Activated naive CD4-positive, alpha-beta T cell treated with anti-CD3 and anti-CD28 coated beads, Interleukin-2, amount 10 ng/mL, durations not matched to agents 7 days and 5 days (primary cell): Measurements from ENCODE around the gene PLPP4.

Source experiments
- CTCF ChIA-PET: fragments of 350-600 bp; sonication (Branson Sonifier 250); formaldehyde crosslinking; loops from one replicate; lab custom pipeline; 2021; ENCODE audit warnings: antibody characterized with exemption; lab: Charles Lee
- DNase-seq: peaks from one replicate; pipeline ENCODE4 v3.0.0-alpha.2; 2020
- H3K27ac Mint-ChIP-seq: one replicate; pipeline ENCODE4 v1.8.0; 2021; ENCODE audit warnings: mild to moderate bottlenecking, moderate library complexity, mixed read lengths
- H3K27me3 Mint-ChIP-seq: one replicate; pipeline ENCODE4 v1.8.0; 2021; ENCODE audit warnings: mild to moderate bottlenecking, mixed read lengths
- H3K36me3 Mint-ChIP-seq: one replicate; pipeline ENCODE4 v1.8.0; 2021; ENCODE audit warnings: mixed read lengths
- H3K4me1 Mint-ChIP-seq: one replicate; pipeline ENCODE4 v1.8.0; 2021; ENCODE audit warnings: mixed read lengths
- H3K4me3 Mint-ChIP-seq: one replicate; pipeline ENCODE4 v1.8.0; 2021; ENCODE audit warnings: mild to moderate bottlenecking, moderate library complexity, mixed read lengths
- H3K9me3 Mint-ChIP-seq: one replicate; pipeline ENCODE4 v1.8.0; 2021; ENCODE audit warnings: mixed read lengths

PLPP4 gene

DNA sequence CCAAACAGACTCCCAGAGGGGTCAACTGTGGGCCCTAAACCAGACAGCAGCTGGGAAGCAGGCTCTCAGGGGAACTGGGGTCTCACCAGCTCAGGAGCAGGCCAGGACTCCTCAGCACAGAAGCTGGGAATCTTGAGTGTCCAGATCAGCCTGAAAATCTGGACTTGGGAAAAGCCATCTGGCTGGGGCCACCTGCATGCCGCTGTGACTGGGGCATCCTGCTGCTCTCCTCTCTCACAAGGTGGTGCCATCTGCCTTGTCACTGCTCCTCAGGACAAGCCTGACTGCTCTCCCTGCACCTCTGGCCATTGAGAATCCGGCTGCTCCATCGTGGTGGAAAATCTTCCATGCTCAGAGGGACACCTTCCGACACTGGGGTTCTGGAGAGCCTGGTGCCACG, 141.4 kb downstream of the PLPP4 start:
- peaks cover 7% of the 10 kb centered on the region for H3K9me3 Mint-ChIP-seq
- DNase-seq: no peak
- no peaks in the 10 kb centered on the region for H3K36me3 Mint-ChIP-seq
- no peaks in the 10 kb centered on the region for H3K27me3 Mint-ChIP-seq
- no peak overlapping the region for H3K4me3 Mint-ChIP-seq
- no peak overlapping the region for H3K27ac Mint-ChIP-seq
- CTCF ChIA-PET: no interaction called here
- no peaks in the 10 kb centered on the region for H3K4me1 Mint-ChIP-seq

DNA sequence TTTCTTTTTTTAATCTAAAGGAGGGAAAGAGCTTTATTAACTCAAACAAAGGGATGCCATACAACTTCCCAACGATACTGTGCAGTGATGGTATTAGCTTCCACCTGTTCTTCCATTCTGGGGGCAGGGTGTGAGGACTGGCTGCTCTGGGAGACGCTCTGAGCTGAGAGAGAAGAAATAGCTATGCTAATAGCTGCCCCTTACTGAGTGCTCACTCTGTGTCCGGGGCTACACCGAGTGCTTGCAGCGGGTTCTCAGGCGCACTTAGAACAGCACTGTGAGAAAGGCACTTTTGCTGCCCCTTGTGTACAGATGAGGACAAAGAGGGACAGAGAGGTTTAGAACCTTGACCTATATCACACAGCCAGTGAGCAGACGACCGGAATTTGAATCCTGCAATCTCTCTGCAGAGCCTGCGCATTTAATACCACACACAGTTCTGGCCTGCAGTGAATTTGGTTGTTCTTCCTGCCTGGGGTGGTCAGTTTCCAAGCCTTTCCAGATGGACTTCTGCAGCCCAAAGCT, 142.2 kb downstream of the PLPP4 start:
- no peak overlapping the region for H3K4me3 Mint-ChIP-seq
- CTCF ChIA-PET: no interaction called here
- no peak overlapping the region for H3K27ac Mint-ChIP-seq
- H3K27me3 Mint-ChIP-seq: no peaks in the 10 kb centered on the region
- H3K36me3 Mint-ChIP-seq: no peaks in the 10 kb centered on the region
- H3K9me3 Mint-ChIP-seq: peaks cover 7% of the 10 kb centered on the region
- H3K4me1 Mint-ChIP-seq: no peaks in the 10 kb centered on the region
- no peak for DNase-seq

DNA sequence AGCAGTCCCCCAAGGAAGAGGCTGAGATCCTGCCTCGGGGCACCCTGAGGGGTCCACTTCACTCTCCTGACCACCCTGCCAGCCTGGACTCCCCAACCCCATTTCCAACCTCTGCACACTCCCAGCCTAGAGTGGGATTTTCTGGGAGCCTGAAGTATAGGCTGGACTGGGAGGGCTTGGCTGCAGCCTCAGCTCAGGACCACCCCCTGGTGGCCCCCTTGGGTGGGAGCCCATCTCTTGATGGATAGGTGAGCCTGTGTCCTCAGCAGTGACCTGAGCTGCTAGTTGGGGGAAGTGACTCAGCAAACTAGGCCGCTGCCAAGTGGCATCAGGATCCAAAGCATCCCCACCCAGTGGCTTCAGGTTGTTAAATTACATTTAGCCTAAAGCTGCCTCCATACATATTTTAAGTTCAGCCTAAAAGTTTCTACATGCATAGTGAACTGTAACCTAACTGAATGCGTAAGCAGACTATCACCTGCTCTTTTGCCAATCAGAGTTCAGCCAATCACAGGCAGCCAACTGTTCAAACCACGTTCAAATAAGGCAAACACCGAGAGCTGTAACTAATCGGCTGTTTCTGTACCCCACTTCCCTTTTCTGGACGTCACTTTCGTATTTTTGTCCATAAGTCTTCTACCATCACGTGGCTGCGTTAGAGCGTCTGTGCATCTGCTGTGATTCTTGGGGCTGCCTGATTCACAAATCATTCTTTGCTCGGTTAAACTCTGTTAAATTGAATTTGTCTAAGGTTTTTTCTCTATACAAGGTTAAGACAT, 144.0 kb downstream of the PLPP4 start:
- DNase-seq: no peak
- H3K4me3 Mint-ChIP-seq: no peak overlapping the region
- peaks cover 7% of the 10 kb centered on the region for H3K9me3 Mint-ChIP-seq
- no peak overlapping the region for H3K27ac Mint-ChIP-seq
- no peaks in the 10 kb centered on the region for H3K27me3 Mint-ChIP-seq
- no peaks in the 10 kb centered on the region for H3K4me1 Mint-ChIP-seq
- CTCF ChIA-PET: no interaction called here
- no peaks in the 10 kb centered on the region for H3K36me3 Mint-ChIP-seq

DNA sequence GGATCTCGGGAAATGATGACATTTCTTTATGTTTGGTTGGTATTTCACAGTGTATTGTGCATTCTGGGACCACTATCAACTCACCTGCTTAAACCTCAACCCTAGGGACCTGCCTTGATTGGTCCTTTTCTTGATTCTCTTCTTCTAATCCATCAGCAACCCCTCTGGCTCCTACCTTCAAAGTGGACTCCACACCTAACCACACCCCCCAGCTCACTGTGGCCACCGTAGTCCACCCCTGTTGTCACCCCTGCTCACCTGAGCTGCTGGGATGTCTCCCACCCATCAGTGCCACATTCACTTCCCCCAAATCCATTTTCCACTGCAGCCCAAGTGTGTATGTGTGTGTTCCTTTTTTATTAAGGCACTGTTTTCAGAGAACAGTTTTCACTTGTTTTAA, 145.0 kb downstream of the PLPP4 start:
- Mint-ChIP-seq H3K27me3 (no peaks in the 10 kb centered on the region), H3K27ac (no peak overlapping the region), H3K36me3 (no peaks in the 10 kb centered on the region), H3K4me3 (no peak overlapping the region), H3K9me3 (peaks cover 7% of the 10 kb centered on the region), H3K4me1 (no peaks in the 10 kb centered on the region)
- DNase-seq: no peak
- CTCF ChIA-PET: no interaction called here

DNA sequence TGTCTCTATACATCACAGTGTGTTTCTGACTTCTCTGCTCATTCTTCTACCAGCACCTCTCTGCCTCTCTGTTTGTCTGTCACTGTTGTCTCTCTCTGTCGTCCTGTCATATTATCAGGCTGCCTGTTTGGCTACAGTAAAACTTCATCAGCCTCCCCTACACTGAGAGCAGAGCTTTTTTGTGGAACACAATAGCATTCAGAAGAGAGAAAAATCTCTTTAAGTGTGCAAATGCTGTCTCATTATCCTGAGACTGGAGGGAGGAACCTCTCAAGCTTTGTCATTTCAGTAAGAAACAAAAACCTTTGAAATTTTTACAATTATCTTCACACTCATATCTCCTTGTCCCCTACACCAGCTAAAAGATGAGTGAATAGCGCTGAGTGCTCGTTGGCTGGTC, 148.4 kb downstream of the PLPP4 start:
- CTCF ChIA-PET: interaction anchor here (0.9 kb wide), 1 partner anchor 8 kb away, joined by 3 read pairs; no protein-coding TSS in a partner anchor
- H3K4me3 Mint-ChIP-seq: no peak overlapping the region
- H3K27me3 Mint-ChIP-seq: peaks cover 5% of the 10 kb centered on the region
- no peak overlapping the region for H3K27ac Mint-ChIP-seq
- no peak for DNase-seq
- H3K36me3 Mint-ChIP-seq: no peaks in the 10 kb centered on the region
- no peaks in the 10 kb centered on the region for H3K4me1 Mint-ChIP-seq
- H3K9me3 Mint-ChIP-seq: peaks cover 7% of the 10 kb centered on the region

DNA sequence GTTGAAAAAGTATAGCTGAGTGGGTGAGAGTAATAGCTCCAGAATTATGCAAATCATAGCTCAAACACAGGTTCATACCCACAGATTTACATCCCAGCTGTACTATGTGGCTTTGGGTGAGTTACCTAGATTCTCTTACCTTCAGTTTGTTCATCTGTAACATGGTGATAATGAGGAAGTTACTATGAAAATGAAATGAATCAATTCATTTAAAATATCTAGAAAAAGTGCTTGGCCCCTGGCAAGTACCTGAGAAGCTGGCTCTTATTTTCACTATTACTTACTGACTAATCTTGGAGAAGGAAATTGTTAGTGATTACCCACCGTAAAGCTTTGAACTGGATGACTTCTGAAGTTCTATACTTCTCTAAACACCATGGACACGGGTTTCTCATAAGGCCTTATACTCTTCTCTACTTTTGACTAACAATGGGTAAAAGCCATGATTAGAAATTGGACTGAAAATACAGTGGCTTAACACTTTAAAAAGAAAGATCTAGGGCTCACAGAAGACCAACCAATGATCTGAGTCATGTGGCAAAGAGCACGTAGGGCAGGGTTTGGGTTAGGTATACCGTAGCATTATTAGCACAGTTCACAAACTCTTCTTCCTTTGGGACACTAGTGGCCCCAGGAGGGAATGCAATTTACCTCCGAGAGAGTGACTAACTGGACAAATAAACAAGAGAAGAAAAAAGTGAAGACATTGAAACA, 149.2 kb downstream of the PLPP4 start:
- Mint-ChIP-seq H3K36me3 (no peaks in the 10 kb centered on the region), H3K4me3 (no peak overlapping the region), H3K27ac (no peak overlapping the region), H3K9me3 (peaks cover 7% of the 10 kb centered on the region), H3K27me3 (peaks cover 5% of the 10 kb centered on the region), H3K4me1 (no peaks in the 10 kb centered on the region)
- no peak for DNase-seq
- CTCF ChIA-PET: interaction anchor here (0.9 kb wide), 1 partner anchor 9 kb away, joined by 3 read pairs; no protein-coding TSS in a partner anchor

DNA sequence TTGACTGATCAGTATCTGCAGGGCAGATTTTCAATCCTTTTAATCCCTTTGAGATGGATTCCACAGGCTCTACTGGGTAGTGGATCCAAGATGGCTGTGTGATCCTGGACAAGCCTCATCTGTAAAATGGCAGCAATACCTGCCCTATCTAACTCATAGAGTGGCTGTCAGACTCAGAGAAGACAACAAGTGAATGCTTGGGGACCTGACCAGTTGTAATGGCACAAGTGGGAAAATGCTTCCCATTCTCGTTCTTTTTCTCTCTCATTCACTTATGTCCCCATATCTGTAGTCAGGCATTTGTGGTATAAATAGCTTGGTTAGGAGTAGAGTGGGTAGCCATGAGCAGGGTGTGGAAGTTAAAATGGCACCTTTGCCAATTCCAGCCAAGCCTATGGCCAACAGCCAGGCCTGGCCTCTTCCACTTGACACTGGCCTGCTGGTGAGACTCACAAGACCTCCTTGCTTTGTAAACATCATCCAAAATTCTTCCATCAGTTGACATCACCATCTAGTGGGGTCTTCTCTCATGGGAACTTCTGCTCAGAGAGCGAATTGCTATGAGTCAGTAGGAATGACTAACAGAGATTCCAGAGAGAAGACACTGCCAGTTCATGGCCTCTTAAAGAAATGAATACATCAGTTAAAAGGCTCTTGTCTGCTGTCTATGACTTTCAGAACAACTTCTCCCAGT, 150.1 kb downstream of the PLPP4 start:
- Mint-ChIP-seq H3K4me3 (no peak overlapping the region), H3K27ac (no peak overlapping the region), H3K27me3 (peaks cover 5% of the 10 kb centered on the region), H3K36me3 (no peaks in the 10 kb centered on the region), H3K4me1 (no peaks in the 10 kb centered on the region), H3K9me3 (peaks cover 7% of the 10 kb centered on the region)
- DNase-seq: no peak
- CTCF ChIA-PET: no interaction called here

DNA sequence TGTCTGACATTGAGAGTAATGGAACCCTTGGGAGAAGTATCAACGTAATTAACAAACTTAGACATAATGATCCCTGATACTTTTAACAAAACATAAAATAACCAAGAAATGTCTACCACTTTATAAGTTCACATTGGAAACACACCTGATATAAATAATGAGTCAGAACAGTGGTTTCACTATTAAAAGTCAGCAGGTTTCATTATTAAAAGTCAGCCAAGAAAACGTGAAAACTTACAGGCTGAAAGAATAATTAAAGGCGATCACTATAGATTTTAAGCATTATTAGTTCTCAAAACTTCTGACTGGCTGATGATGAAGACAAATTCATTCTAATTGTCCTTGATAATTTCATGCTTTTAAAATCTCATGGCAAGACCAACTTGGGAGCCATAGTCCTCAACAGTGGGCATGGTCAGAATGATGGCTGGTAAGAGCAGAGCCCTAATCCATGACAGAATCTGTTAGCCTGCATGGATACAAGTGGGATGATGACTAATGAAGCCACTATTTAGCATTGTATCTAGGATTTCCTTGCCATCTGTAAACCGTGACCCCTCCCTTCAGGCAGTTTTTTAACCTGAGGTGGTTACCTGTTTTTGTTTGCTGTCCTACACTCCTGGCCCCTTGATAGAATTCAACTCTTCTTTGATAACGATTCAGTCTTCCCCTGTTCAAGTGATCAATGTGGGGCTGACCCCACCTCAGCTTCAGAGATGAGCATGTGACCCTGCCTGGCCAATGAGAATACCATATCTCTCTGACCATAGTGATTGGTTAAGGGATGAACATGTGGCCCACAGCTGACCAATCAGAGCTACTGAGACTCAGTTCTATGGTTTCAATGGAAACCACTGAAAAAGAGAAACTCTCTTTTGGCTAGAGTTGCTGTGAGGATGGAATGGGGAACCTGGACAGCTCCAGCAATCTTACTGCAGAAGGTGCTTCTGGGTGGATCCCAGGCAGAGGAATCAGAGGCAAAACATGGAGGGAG, 151.0 kb downstream of the PLPP4 start:
- CTCF ChIA-PET: no interaction called here
- DNase-seq: no peak
- H3K27me3 Mint-ChIP-seq: peaks cover 5% of the 10 kb centered on the region

DNA sequence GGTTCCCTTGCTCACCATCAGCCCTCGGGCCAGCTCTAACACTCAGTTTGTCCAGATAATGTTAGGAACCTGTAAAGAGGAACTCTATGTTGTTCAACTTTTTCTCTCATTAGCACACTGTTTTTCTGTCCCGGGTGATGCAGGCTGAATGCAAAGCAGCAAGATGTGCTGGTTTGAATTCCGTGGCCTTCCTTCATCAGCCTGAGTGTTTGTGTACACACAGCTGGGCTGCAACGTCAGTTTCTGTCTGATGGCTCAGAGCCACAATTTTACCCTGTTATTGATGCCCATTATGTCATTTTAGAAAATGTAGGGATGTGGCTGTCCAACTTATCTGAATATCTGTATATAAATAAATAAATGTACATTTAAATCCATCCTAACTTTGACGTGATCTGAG, 152.0 kb downstream of the PLPP4 start:
- Mint-ChIP-seq H3K4me3 (no peak overlapping the region), H3K36me3 (no peaks in the 10 kb centered on the region), H3K4me1 (no peaks in the 10 kb centered on the region), H3K27ac (no peak overlapping the region), H3K27me3 (peaks cover 5% of the 10 kb centered on the region), H3K9me3 (no peaks in the 10 kb centered on the region)
- no peak for DNase-seq
- CTCF ChIA-PET: no interaction called here

More for the DNA sequence above, 151.0 kb downstream of the PLPP4 start:
- no peaks in the 10 kb centered on the region for H3K36me3 Mint-ChIP-seq
- peaks cover 3% of the 10 kb centered on the region for H3K9me3 Mint-ChIP-seq
- no peaks in the 10 kb centered on the region for H3K4me1 Mint-ChIP-seq
- H3K27ac Mint-ChIP-seq: no peak overlapping the region
- no peak overlapping the region for H3K4me3 Mint-ChIP-seq

DNA sequence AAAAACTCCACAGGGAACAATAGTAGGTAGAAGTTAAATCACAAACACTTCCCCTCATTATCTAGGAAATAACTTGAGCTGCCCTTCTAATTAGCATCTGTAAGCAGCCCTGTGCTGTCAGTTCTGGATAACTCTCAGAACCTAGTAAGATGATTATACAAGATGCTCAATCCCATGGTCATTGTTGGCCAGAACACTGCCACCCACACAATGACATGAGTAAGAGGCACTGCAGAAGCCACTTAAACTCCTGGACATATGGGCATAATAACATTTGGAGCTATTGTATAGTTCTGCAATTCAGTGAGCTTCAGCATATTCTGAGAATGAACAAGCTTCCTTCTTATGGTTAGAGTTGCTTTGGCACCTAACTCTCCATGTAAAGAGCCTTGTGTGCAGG, 153.8 kb downstream of the PLPP4 start:
- Mint-ChIP-seq H3K4me1 (no peaks in the 10 kb centered on the region), H3K36me3 (no peaks in the 10 kb centered on the region), H3K27me3 (peaks cover 5% of the 10 kb centered on the region), H3K27ac (no peak overlapping the region), H3K9me3 (peaks cover 3% of the 10 kb centered on the region), H3K4me3 (no peak overlapping the region)
- DNase-seq: no peak
- CTCF ChIA-PET: no interaction called here

DNA sequence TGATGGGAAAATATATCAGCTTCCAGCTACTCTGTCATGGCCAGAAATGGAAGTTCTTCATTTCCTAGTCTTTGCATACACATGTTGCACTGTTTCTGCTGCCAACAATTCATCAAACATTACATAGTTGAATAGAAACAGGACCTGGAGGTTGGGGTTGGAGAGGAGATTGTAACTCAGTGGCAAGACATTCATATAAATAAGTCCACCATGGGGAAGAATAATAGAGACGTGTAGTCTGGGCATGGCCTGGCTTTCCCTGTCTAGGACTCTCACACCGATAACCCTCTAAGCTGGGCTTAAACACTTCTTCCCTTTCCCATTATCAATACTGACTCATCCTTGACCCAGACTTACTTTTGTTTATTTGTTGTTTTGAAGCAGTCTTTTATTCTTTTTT, 155.7 kb downstream of the PLPP4 start:
- Mint-ChIP-seq H3K36me3 (no peaks in the 10 kb centered on the region), H3K9me3 (peaks cover 6% of the 10 kb centered on the region), H3K27me3 (peaks cover 5% of the 10 kb centered on the region), H3K4me1 (no peaks in the 10 kb centered on the region), H3K27ac (no peak overlapping the region), H3K4me3 (no peak overlapping the region)
- DNase-seq: no peak
- CTCF ChIA-PET: no interaction called here

DNA sequence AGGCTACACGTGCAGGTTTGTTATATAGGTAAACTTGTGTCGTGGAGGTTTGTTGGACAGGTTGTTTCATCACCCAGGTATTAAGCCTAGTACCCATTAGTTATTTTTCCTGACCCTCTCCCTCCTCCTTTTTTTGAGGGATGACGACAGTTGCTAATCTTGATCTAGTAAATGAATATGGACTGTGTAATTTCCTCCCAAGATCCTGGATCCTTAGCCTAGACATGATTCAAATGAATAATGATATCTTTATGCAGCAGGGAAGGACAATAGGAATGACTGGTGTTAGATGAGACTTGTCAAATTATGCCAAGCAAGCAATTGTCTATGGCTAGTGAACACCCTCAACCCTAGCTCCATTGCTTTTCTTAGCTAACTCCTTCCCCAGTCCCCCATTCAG, 156.2 kb downstream of the PLPP4 start:
- H3K4me1 Mint-ChIP-seq: no peaks in the 10 kb centered on the region
- H3K27me3 Mint-ChIP-seq: peaks cover 4% of the 10 kb centered on the region
- no peak overlapping the region for H3K4me3 Mint-ChIP-seq
- no peak for DNase-seq
- CTCF ChIA-PET: no interaction called here
- H3K27ac Mint-ChIP-seq: no peak overlapping the region
- H3K9me3 Mint-ChIP-seq: peaks cover 6% of the 10 kb centered on the region
- no peaks in the 10 kb centered on the region for H3K36me3 Mint-ChIP-seq

DNA sequence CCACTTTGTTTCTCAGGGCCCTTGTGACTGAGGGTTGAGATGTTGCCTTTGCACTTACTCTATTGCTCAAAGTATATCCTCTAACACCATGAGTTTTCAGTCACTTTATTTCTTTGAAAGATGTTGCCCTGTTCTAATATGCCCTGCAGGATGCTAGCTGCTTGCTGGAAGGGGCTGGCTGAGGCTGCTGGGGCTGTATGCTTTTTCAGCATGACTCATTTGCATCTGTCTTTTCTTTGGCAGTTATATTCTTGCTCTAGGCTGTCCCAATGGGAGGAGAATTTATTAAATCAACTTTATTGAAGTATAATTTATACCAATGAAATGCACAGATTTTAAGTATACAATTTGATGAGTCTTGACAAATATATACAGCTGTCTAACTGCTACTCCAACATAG, 157.7 kb downstream of the PLPP4 start:
- no peak overlapping the region for H3K27ac Mint-ChIP-seq

More for the DNA sequence above, 157.7 kb downstream of the PLPP4 start:
- Mint-ChIP-seq H3K27me3 (no peaks in the 10 kb centered on the region), H3K4me3 (no peak overlapping the region), H3K4me1 (no peaks in the 10 kb centered on the region), H3K36me3 (no peaks in the 10 kb centered on the region), H3K9me3 (peaks cover 6% of the 10 kb centered on the region)
- no peak for DNase-seq
- CTCF ChIA-PET: no interaction called here
